ENCODE measurements around the gene CDK14.

Gene CDK14

DNA sequence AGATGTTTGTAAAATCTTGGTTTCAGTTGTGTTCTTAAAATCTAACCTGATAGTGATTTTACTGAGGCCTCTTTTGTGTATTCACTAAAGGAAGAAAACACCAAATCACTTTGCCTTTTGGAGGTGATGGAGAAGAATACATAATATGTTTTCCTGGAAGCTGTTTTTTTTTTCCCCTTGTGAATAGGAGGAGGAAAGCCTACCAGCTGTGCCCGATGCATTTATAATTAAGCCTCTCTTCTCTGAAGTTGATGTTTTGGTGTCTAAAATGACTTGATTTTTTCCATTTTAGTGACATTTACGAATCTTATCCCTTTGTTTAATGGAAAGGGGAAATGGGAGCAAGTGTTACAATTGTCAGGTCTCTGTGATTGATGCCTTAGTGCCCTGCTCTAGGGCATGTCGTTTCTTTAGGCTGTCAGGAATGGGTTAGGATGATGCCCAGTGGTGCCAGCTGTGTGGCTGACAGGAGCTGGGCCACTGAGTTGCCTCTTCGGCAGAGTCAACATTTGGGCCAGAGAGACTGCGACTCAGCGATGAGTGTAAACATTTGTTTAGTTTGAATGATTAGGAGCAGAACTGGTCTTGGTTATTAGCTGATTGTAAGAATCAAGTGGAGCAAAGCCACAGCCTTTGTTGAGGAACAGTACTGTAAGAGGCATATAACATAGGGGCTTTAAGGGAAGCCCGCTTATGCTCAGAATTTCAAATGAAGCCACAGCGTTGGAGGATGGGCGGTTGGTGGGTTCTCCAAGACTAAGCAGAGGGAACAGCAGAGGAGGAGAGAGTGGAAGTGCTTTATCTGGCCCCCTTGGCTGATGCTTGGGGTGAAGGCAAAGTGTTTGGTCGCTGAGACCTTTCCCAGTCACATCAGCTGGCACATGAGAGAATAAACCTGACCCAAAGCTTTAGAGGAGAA lies 81.6 kb downstream of the CDK14 start:
- in situ Hi-C loops (cut with HindIII; ENCODE audit: low sequenced_read_pairs): no loop called here

DNA sequence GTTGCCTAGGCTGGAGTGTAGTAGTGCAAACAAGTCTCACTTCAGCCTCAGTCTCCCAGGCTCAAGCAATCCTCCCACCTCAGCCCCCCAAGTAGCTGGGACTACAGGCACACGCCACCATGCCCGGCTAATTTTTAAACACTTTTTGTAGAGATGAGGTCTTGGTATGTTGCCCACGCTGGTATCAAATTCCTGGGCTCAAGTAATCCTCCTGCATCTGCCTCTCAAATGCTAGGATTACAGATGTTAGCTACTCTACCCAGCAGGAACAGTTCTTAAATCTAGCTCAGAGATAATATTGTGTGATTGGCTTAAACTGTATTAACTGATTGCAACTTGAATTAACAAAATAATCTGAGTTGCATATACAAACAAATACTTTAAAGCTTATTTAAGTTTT lies 82.9 kb downstream of the CDK14 start:
- in situ Hi-C loops (cut with HindIII; ENCODE audit: low sequenced_read_pairs): no loop called here

DNA sequence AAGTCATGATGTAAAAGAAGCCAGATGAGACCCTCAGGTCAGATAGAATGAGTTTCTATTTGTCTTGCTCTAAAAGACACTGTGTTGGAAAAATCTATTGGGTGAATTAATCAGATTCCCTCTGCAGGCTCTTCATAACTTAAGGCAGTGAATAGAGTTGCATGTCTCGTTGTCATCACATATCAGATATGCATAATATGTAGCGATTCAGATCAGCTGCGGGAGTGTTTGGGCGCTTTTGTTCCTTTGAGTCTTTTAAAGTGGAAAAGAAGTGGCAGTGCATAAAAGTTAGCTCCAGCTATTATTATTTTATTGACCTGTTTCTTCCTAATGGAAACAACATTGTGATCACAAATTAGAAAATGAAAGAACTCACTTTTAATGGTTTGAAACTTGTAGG lies 84.4 kb downstream of the CDK14 start:
- in situ Hi-C loops (cut with HindIII; ENCODE audit: low sequenced_read_pairs): no loop called here

DNA sequence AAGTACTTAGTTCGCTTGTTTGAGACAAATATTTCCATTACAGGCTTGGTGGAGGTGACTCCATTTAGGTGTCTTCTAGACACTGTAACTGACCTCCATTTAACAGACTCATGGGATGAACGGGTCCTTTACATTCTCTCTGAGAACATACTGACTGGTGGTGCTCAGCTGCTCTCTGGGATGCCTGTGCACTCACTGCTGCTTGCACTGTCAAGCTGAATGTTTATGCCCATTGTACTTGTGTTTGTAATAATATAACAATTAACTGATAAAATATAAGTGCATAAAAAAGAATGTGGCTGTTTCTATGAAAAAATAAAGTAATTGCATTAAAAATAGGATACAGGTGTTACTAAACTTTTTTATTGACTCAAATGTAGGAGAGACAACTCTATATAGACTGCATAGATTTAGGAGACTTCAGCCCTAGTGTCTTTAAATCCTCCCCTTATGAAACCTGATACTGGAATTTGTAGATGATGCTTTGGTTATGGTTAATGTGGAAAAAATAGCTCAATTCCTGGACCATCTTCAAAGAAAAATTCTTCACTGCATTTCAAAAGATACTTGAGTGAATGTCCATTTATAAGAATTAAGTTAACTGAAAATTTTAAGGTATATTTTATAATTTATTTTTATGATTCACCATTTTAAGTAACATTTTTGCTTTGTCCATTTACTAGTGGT lies 85.4 kb downstream of the CDK14 start:
- in situ Hi-C loops (cut with HindIII; ENCODE audit: low sequenced_read_pairs): no loop called here

DNA sequence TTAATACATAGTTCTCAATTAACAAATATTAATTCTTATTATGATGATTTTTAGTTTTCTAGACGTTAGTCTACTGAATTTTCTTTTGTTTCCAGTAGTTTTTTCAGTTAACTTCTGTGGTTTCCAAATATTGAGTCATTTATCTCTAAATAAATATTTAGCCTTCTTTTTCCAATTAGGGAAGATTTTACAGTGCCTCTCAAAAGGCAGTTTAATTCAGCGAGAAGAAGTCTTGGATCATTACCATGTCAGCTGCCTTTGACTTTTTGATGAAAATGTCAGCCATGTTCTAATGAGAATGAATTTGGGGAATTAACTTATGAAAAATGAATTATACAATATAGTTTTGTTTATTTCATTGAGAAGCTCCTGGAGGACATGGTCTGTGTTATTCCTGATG lies 90.0 kb downstream of the CDK14 start:
- in situ Hi-C loops (cut with HindIII; ENCODE audit: low sequenced_read_pairs): no loop called here

DNA sequence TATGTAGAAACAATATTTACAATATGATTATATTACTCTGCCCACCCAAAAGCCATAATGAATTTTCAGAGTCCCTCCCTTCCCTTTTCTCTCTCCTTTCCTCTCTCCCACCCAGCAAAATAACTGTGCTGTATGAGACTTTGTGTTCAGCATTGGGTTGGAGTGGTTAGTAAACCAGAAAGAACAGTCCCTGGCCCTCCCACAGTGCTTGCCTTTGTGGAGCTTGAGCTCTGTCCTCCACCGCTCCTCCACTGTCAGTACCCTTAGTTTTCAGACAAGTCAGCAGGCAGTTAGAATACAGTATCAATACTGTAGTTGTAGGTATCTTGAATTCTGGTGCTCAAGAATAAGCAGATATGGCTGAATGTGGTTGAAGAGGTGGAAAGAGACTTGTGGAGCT lies 92.7 kb downstream of the CDK14 start:
- in situ Hi-C loops (cut with HindIII; ENCODE audit: low sequenced_read_pairs): no loop called here

DNA sequence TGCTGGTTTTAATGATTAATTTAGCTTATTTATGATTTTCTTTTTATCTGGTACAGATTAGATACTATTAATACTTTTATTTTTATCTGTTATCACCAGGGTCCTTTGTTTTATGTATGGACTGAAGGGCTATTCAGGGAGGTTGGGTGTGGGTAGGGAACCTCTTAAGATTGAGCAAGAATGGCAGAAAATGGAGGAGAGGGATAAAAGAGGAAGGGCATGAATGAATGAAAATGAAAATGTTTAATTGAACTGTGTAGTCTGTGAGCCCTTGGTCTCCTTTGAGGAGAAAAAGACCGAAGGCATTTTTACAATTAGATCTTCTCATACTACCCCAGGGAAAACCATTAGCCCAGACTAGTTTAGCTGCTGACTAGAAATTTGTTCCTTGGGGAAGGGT lies 93.1 kb downstream of the CDK14 start:
- in situ Hi-C loops (cut with HindIII; ENCODE audit: low sequenced_read_pairs): no loop called here

DNA sequence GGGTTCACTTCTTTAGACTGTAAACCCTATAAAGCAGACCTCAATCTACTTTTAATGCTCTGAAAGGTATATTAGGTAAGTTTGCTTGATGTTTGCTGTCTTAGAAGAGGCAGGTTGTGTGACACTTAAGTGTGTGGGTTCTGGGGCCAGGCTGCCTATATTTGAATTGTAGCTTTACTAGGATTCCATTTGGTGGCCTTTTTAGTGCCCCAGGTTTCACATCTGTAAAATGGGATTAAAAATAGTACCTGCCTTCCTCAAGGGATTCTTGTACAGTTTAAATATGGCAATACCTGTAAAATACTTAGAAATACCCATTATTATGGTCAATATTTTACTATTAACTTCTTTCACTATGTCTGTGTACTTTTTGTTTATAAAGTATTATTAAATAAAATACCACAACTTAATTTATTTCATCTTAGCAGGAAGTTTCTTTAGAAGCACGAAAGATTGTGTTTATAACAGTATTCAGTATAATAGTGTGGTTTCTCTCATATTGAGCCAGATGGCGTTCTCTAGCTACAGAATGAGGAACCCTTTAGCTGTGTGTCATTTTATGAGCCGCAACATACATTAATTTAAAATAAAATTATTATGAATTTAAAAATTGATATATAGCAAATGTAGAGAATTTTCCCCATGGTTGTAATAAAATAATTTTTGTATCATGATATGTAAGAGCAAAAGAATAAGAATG lies 94.2 kb downstream of the CDK14 start:
- in situ Hi-C loops (cut with HindIII; ENCODE audit: low sequenced_read_pairs): no loop called here

DNA sequence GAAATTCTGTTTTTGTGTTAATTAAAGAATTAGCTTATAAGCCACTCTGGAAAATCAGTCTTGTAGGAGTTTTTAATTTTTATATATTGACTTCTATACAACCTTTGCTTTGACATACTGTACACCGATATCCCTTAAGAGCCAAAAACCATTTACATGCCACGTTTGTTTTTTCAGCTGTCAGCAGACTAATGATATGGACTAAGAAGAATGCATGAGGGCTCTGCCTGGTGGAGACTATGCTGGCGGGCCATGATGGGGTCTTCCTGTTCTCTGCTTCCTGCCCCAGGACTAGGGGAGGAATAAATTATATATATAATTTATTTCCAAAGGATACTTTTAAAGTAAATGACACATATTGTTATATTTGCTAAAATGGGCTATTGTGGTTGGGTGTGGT lies 96.3 kb downstream of the CDK14 start:
- in situ Hi-C loops (cut with HindIII; ENCODE audit: low sequenced_read_pairs): no loop called here

DNA sequence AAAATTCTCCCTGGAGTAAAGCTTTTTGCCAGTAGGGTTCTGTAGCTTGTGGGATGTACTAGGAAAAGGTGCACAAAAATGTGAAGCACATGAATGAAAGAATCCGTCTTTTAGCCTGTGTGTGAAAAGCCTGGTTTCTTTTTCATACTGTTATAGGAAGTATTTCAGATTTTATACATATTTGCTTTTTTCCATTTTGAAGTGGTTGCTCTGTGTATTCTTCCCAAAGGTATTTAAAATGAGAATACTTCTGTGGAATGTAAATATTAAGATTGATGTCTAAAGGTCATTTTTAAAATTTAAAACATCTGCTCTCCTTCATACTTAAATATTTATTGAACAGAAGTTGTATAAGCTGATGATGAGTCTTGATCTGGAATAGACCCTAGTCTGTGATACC lies 96.8 kb downstream of the CDK14 start:
- in situ Hi-C loops (cut with HindIII; ENCODE audit: low sequenced_read_pairs): no loop called here

DNA sequence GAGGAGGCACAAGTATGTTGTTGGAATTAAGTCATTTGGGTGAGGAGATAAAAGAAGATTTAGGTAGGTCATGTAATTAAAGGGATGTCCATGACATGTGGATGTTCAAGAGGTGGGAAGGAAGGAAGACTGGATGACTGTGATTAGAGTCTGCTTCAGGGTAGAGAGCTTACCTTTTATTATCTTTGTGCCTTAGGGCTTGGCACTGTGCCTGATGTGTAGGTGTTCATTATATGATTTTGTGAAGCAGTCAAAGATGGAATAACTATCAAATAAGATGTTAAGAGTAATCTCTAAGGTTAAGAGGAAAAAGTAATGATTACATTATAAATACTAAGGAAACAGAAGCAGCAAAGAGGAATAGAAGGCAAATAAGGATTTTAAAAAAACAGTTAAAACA lies 97.8 kb downstream of the CDK14 start:
- in situ Hi-C loops (cut with HindIII; ENCODE audit: low sequenced_read_pairs): no loop called here

DNA sequence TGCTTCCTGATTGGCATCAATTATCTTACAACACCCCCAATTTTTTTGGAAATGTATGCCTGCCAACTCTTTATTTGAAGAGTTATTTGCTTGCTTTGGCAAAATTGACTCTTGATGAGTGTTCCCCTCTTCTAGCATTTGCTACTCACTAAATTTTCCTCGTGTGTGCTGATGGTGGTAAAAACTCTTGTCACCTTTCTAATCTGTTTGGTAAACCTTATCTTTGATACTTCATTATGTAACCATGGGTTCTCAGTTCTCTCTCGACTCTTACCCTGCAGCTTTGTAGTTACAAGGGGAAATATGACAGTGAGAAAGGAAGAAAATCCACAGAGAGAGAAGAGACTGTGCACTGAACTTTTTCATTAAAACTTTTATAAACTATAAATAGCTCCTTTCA lies 102.5 kb downstream of the CDK14 start:
- in situ Hi-C loops (cut with HindIII; ENCODE audit: low sequenced_read_pairs): no loop called here

DNA sequence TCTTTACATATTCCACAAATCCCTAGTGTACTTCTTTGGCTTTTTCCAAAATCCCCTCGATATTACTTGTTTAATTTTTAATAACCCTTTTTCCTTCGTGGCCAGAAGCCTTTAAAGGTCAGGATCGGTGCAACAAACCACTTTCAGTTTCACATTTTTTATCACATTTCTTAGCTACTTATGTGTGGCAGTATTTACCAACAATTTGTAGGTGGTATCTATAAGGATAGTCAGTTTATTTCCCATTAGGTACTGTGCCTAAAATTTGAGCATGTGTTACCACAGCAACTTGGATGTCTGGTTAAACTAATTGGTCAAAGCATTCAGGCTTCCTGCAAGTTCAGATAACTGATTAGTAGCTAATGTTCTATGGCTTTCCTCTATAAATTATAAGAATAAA lies 104.9 kb downstream of the CDK14 start:
- in situ Hi-C loops (cut with HindIII; ENCODE audit: low sequenced_read_pairs): no loop called here

DNA sequence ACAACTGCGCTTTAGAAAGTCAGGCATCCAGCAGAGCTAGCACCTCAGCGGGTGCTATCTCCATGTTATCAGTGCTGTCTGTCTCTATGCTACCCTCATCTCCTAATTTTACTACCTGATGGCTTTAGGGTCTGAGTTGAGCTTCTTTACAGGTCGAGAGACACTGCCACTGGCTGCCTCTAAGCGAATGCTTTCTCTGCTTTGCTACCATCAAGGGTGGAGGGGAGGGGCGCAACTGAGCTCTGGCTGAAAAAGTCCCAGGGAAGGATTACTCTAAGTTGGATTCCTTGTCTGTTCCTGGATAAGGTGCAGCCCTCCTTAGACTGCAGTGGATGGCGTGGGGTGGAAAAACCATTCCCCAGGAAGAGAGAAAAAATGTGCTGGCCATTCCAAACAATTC lies 105.7 kb downstream of the CDK14 start:
- in situ Hi-C loops (cut with HindIII; ENCODE audit: low sequenced_read_pairs): no loop called here

DNA sequence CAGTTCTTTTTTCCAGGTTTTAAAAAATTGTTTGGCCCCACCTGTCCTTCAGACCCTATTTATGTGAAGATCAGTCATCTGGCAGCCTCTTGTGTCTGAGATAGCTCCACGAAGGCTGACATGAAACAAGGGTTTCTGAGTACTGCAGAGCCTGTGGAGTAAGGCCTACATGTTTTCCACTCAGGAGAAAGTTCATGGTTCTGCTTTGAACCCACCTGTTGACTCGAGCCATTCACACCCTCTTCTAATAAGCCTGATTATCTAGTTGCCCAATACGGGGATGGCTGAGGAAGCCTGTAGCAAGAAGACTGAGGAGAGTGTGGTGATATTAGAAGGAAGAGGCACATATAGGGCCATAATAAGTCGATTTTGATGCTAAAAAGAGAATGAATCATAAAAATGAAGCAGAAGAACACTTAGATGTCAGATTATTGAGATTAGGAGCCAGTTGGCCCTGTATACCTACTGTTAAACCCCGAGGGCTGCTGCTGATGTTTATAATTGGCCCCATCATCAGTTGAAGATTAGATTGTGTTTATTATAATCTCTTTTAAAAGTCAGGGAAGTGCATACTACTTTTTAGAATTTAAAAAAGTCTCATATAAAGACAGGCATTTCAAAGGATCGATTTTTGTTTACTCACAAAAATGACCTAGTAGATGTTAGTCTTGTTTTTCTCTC lies 109.4 kb downstream of the CDK14 start:
- in situ Hi-C loops (cut with HindIII; ENCODE audit: low sequenced_read_pairs): no loop called here

DNA sequence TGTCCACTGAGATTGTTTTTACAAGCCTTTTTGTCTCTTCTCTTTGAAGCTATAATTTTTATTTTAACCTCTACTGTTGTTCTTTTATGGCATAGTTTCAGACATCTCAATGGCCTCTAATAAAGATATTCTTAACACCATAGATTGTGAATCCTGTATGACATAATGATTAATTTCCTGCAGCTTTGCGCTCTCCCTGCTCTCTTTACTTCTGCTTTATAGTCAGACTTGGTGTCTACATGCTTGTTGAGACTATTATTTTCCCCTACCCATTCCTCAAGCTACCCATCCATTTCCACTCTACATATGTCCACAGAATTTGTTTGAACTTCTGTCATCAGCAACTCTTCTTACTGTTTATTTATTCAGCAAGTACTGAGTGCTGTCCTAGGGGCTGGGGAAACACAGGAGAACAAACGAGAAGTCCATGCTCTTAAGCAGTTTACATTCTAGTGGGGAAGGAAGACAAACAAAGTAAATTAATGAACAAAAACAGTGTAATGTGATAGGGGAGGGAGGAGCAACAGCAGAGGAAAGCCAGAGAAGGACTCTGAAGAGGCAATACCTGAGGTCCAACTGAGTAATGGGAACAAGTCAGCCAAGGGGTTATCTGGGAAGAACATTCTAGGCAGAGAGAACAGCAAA lies 110.1 kb downstream of the CDK14 start:
- in situ Hi-C loops (cut with HindIII; ENCODE audit: low sequenced_read_pairs): no loop called here

DNA sequence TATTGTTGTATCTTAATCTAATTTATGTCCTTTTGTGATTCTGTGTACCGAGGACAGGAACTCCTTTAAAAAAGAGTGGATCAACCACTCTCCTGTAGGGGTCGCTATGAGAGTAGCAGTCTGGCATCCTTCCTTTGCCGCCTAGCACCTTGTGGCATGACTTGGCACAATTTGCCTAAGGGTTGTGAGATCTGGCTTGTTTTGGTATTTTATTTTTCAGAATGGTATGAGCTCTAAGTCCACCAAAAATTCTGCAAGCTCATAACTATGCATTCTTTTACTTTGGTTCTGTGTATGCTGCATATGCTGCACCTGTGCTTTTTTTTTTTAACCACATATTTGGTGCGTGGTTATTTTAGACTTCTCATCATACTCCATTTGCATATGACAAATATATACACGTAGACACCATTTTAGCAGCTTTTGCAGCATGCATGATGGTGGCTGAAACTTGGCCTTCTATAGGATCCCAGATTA lies 112.8 kb downstream of the CDK14 start:
- in situ Hi-C loops (cut with HindIII; ENCODE audit: low sequenced_read_pairs): no loop called here

DNA sequence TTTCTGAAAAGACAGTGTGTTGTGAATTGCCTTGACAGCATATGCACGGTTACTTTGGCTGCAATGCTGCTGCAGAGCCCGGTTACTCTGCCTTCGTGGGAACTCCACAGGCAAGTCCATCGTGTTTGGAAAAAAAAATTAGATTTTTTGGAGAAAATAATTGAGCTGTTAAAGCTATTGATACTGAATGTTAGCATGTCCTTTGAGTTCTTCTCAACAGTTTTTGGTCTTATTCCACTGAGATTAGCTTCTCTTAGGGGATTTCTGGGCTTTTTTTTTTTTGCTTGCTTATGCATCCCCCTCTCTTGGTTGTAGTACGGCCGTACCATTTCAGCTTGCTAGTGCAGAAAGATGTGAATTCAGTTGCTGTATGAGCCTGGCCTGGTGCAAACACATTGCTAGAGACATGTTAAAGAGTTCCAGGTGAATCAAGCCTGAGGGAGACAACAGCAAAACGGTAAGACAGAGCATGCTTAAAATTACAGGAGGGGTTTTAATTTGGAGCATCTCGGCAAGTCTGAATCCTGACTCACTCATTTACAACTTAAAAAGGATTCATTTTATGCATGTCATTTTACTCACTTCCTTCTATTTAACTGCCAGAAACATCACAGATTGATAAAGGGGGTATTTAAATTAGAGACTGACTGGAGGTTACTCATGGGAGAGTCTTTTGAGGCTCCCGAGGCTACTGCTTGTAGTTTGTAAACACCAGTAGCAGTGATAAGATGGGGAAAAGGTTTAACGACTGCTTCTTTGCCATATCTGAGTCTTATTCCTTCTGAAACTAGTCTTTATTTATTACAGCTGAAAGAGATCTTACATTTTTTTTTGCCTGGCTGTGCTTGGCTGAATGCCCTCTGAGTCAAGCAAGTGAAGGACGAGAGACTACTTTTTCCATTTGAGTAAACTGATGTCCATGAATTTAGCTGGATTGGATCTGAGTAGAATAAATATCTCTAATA lies 113.7 kb downstream of the CDK14 start:
- in situ Hi-C loops (cut with HindIII; ENCODE audit: low sequenced_read_pairs): no loop called here

DNA sequence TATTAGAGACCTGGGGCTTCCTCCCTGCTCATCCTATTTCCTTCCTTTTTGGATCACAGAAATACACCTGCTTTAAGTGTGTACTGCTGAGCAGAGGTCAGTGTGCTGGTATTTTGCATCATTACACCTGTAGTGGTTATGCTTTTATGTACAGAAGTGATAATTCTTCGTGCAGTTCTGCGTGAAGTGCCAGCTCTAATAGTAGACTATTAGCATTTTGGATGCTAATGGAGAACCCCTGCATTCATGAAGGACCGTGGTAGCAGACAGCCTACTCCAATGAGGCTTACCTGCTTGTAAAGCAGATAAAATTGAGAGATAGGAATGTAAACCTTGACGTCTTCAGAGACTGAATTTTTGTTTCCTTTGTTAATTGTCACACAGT lies 114.3 kb downstream of the CDK14 start:
- in situ Hi-C loops (cut with HindIII; ENCODE audit: low sequenced_read_pairs): no loop called here

DNA sequence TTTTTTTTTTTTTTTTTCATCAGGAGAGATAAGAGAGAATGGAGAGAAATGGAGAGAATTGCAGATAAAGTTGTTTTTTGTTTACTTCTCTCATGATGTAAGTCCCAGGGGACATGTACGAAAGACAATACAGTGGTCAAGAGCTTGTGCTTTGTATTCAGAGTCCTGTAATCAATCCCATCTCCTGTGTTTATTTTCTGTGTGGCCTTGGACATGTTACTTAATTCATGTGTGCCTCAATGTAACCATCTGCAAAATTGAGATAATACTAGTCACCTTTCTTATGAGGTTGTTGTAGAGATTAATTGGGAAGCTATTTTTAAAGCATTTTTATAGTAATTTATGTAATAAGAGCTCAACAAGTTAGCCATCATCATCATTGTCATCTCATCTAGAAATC lies 117.5 kb downstream of the CDK14 start:
- in situ Hi-C loops (cut with HindIII; ENCODE audit: low sequenced_read_pairs): no loop called here

Measured in DLD1 (cell line).